Measurements from ENCODE around the gene ENDOU.

The ENDOU gene

GRCh38 chr12:47746523-47746922 lies 21.2 kb upstream of the ENDOU start:
- TF ChIP-seq ZNF565 (CRISPR knock-in tag; conservative IDR thresholded peaks at IDR 0.05; ENCODE audit: low read depth): no peak
- TF ChIP-seq, protein P1, sequence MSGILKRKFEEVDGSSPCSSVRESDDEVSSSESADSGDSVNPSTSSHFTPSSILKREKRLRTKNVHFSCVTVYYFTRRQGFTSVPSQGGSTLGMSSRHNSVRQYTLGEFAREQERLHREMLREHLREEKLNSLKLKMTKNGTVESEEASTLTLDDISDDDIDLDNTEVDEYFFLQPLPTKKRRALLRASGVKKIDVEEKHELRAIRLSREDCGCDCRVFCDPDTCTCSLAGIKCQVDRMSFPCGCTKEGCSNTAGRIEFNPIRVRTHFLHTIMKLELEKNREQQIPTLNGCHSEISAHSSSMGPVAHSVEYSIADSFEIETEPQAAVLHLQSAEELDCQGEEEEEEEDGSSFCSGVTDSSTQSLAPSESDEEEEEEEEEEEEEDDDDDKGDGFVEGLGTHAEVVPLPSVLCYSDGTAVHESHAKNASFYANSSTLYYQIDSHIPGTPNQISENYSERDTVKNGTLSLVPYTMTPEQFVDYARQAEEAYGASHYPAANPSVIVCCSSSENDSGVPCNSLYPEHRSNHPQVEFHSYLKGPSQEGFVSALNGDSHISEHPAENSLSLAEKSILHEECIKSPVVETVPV (CRISPR knock-in tag; IDR thresholded peaks at IDR 0.05): no peak
- TF ChIP-seq TCF4 (CRISPR knock-in tag; IDR thresholded peaks at IDR 0.05; ENCODE audit: borderline replicate concordance): no peak
- no peak for TF ChIP-seq PPARA (CRISPR knock-in tag; IDR thresholded peaks at IDR 0.05; ENCODE audit: borderline replicate concordance)
- no peak for TF ChIP-seq ISL1 (CRISPR knock-in tag; IDR thresholded peaks at IDR 0.05)
- TF ChIP-seq CSDC2 (CRISPR knock-in tag; IDR thresholded peaks at IDR 0.05): no peak
- no peak for TF ChIP-seq RARB (CRISPR knock-in tag; IDR thresholded peaks at IDR 0.05)
- no peak for TF ChIP-seq ZFP3 (CRISPR knock-in tag; IDR thresholded peaks at IDR 0.05)
- no peak for TF ChIP-seq ZNF70 (CRISPR knock-in tag; IDR thresholded peaks at IDR 0.05)
- no peak for TF ChIP-seq ESRRG (CRISPR knock-in tag; IDR thresholded peaks at IDR 0.05)
- TF ChIP-seq GLIS3 (CRISPR knock-in tag; IDR thresholded peaks at IDR 0.05): no peak
- TF ChIP-seq BACH2 (CRISPR knock-in tag; IDR thresholded peaks at IDR 0.05; ENCODE audit: borderline replicate concordance): no peak
- TF ChIP-seq TSHZ2 (CRISPR knock-in tag; IDR thresholded peaks at IDR 0.05): no peak
- TF ChIP-seq SNAI2 (CRISPR knock-in tag; IDR thresholded peaks at IDR 0.05): no peak
- no peak for ATAC-seq

DNA sequence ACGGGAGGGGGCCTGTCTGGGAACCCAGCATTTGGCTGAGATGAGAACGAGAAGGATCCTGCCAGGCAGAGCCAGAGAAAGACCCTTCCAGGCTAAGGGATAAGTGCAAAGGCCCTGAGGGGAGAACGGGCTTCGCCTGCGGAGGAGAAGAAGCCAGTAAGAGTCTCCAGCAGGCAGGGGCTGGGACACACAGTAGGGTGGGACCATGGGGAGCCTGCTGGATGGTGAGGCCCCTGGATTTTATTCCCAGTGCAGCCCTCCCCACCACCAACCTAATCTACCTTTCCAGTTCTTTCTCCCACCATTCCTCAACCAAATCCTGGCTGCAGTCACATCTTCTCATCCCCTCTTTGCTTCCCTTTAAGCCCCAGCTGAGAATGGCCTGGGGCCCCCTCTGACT lies 20.8 kb upstream of the ENDOU start:
- TF ChIP-seq GLIS3 (CRISPR knock-in tag; IDR thresholded peaks at IDR 0.05) (no peak), PPARA (CRISPR knock-in tag; IDR thresholded peaks at IDR 0.05; ENCODE audit: borderline replicate concordance) (no peak), ESRRG (CRISPR knock-in tag; IDR thresholded peaks at IDR 0.05) (no peak), ZFP30 (CRISPR knock-in tag; IDR thresholded peaks at IDR 0.05) (no peak)
- ATAC-seq: no peak

GRCh38 chr12:47745485-47746041 lies 20.3 kb upstream of the ENDOU start:
- ATAC-seq: no peak
- TF ChIP-seq, protein P2, sequence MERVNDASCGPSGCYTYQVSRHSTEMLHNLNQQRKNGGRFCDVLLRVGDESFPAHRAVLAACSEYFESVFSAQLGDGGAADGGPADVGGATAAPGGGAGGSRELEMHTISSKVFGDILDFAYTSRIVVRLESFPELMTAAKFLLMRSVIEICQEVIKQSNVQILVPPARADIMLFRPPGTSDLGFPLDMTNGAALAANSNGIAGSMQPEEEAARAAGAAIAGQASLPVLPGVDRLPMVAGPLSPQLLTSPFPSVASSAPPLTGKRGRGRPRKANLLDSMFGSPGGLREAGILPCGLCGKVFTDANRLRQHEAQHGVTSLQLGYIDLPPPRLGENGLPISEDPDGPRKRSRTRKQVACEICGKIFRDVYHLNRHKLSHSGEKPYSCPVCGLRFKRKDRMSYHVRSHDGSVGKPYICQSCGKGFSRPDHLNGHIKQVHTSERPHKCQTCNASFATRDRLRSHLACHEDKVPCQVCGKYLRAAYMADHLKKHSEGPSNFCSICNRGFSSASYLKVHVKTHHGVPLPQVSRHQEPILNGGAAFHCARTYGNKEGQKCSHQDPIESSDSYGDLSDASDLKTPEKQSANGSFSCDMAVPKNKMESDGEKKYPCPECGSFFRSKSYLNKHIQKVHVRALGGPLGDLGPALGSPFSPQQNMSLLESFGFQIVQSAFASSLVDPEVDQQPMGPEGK (CRISPR knock-in tag; IDR thresholded peaks at IDR 0.05; ENCODE audit: borderline replicate concordance): no peak
- TF ChIP-seq ZC3H10 (CRISPR knock-in tag; IDR thresholded peaks at IDR 0.05) (no peak), RARB (CRISPR knock-in tag; IDR thresholded peaks at IDR 0.05) (no peak), TSHZ2 (CRISPR knock-in tag; IDR thresholded peaks at IDR 0.05) (no peak), SNAI2 (CRISPR knock-in tag; IDR thresholded peaks at IDR 0.05) (no peak), BACH2 (CRISPR knock-in tag; IDR thresholded peaks at IDR 0.05; ENCODE audit: borderline replicate concordance) (no peak), CSDC2 (CRISPR knock-in tag; IDR thresholded peaks at IDR 0.05) (no peak), ZNF565 (CRISPR knock-in tag; conservative IDR thresholded peaks at IDR 0.05; ENCODE audit: low read depth) (no peak), ZFP3 (CRISPR knock-in tag; IDR thresholded peaks at IDR 0.05) (no peak), ARNTL (CRISPR knock-in tag; IDR thresholded peaks at IDR 0.05; ENCODE audit: borderline replicate concordance, low read depth) (no peak), TOX (CRISPR knock-in tag; IDR thresholded peaks at IDR 0.05; ENCODE audit: borderline replicate concordance) (no peak), ZNF8 (CRISPR knock-in tag; IDR thresholded peaks at IDR 0.05) (no peak), ZFP30 (CRISPR knock-in tag; IDR thresholded peaks at IDR 0.05) (no peak), ZNF70 (CRISPR knock-in tag; IDR thresholded peaks at IDR 0.05) (no peak)
- TF ChIP-seq, protein P3, sequence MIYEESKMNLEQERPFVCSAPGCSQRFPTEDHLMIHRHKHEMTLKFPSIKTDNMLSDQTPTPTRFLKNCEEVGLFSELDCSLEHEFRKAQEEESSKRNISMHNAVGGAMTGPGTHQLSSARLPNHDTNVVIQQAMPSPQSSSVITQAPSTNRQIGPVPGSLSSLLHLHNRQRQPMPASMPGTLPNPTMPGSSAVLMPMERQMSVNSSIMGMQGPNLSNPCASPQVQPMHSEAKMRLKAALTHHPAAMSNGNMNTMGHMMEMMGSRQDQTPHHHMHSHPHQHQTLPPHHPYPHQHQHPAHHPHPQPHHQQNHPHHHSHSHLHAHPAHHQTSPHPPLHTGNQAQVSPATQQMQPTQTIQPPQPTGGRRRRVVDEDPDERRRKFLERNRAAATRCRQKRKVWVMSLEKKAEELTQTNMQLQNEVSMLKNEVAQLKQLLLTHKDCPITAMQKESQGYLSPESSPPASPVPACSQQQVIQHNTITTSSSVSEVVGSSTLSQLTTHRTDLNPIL (CRISPR knock-in tag; IDR thresholded peaks at IDR 0.05; ENCODE audit: low read depth): no peak
- TF ChIP-seq, protein P1 (CRISPR knock-in tag; IDR thresholded peaks at IDR 0.05): no peak

All from SK-N-SH treated with all-trans-retinoic acid at 6 μM for 48 hours (cell line).